Mesendoderm (in vitro differentiated cells): ENCODE measurements around the gene USP13. TPM values are rescaled to one million over a fixed set of nuclear protein-coding genes. Genes with fewer than 3 reads are reported as not detected.

ENCODE experiments used
- DNase-seq: peaks from one replicate; pipeline ENCODE4 v3.0.0; 2013
- H2AK5ac ChIP-seq: 2 replicates; pipeline ENCODE4 v1.6.1; 2013; ENCODE audit warnings: low read length, inconsistent platforms
- H2BK120ac ChIP-seq: 2 replicates; pipeline ENCODE4 v1.6.1; 2013; ENCODE audit warnings: low read depth, mild to moderate bottlenecking, low read length, moderate library complexity, mixed read lengths
- H2BK15ac ChIP-seq: replicated peaks from 2 replicates; pipeline ENCODE4 v1.6.1; 2013; ENCODE audit warnings: low read depth, mild to moderate bottlenecking, moderate library complexity
- H2BK5ac ChIP-seq: 2 replicates; pipeline ENCODE4 v1.6.1; 2013; ENCODE audit warnings: low read length, inconsistent platforms
- H3K18ac ChIP-seq: 2 replicates; pipeline ENCODE4 v1.6.1; 2013; ENCODE audit warnings: mild to moderate bottlenecking, low read length, mixed read lengths
- H3K23ac ChIP-seq: one replicate; pipeline ENCODE4 v1.6.1; 2013; ENCODE audit warnings: low read length
- H3K27ac ChIP-seq: 2 replicates; pipeline ENCODE4 v1.5.1; 2013; ENCODE audit warnings: low read depth, mild to moderate bottlenecking, inconsistent platforms, low read length, moderate library complexity
- H3K27me3 ChIP-seq: 2 replicates; pipeline ENCODE4 v1.6.1; 2013; ENCODE audit warnings: low read length, control low read depth, mild to moderate bottlenecking, inconsistent platforms; ENCODE audit not compliant: insufficient read depth, poor library complexity
- H3K36me3 ChIP-seq: 2 replicates; pipeline ENCODE4 v1.6.1; 2013; ENCODE audit warnings: low read length, inconsistent platforms; ENCODE audit not compliant: control insufficient read depth, insufficient read depth
- H3K4ac ChIP-seq: one replicate; pipeline ENCODE4 v1.6.1; 2013; ENCODE audit warnings: low read depth, mild to moderate bottlenecking, low read length, moderate library complexity
- H3K4me1 ChIP-seq: 2 replicates; pipeline ENCODE4 v1.6.1; 2013; ENCODE audit warnings: low read depth, low read length, inconsistent platforms; ENCODE audit not compliant: control insufficient read depth
- H3K4me2 ChIP-seq: 2 replicates; pipeline ENCODE4 v1.6.1; 2013; ENCODE audit warnings: low read length
- H3K4me3 ChIP-seq: 2 replicates; pipeline ENCODE4 v1.5.1; 2013; ENCODE audit warnings: mild to moderate bottlenecking, low read length
- H3K56ac ChIP-seq: one replicate; pipeline ENCODE4 v1.6.1; 2013; ENCODE audit warnings: low read length
- H3K79me1 ChIP-seq: 2 replicates; pipeline ENCODE4 v1.6.1; 2013; ENCODE audit warnings: low read length, inconsistent platforms
- H3K79me2 ChIP-seq: 2 replicates; pipeline ENCODE4 v1.6.1; 2013; ENCODE audit warnings: mild to moderate bottlenecking, low read length; ENCODE audit not compliant: control insufficient read depth, insufficient read depth
- H3K9ac ChIP-seq: 2 replicates; pipeline ENCODE4 v1.6.1; 2013; ENCODE audit warnings: low read length, inconsistent platforms
- H4K5ac ChIP-seq: one replicate; pipeline ENCODE4 v1.6.1; 2013; ENCODE audit warnings: low read length
- H4K8ac ChIP-seq: one replicate; pipeline ENCODE4 v1.6.1; 2013; ENCODE audit warnings: low read depth, mild to moderate bottlenecking, control low read depth, low read length, moderate library complexity
- WGBS: extraction: QIAGEN DNeasy Blood & Tissue Kit; methylation state at CpG from one replicate; pipeline ENCODE4 v1.1.7; 2013; ENCODE audit warnings: low lambda C conversion rate, missing lambda C conversion rate; ENCODE audit not compliant: insufficient coverage; ENCODE audit errors: extremely low coverage; 5-methylcytosine and 5-hydroxymethylcytosine counted together
- polyA plus RNA-seq, 2 experiments: library from polyadenylated mRNA; stranded (reverse); fragments of 200-250 nt; gene quantifications; one replicate each; pipeline ENCODE4 v1.2.3, GENCODE V29; 2013

The USP13 gene, protein sequence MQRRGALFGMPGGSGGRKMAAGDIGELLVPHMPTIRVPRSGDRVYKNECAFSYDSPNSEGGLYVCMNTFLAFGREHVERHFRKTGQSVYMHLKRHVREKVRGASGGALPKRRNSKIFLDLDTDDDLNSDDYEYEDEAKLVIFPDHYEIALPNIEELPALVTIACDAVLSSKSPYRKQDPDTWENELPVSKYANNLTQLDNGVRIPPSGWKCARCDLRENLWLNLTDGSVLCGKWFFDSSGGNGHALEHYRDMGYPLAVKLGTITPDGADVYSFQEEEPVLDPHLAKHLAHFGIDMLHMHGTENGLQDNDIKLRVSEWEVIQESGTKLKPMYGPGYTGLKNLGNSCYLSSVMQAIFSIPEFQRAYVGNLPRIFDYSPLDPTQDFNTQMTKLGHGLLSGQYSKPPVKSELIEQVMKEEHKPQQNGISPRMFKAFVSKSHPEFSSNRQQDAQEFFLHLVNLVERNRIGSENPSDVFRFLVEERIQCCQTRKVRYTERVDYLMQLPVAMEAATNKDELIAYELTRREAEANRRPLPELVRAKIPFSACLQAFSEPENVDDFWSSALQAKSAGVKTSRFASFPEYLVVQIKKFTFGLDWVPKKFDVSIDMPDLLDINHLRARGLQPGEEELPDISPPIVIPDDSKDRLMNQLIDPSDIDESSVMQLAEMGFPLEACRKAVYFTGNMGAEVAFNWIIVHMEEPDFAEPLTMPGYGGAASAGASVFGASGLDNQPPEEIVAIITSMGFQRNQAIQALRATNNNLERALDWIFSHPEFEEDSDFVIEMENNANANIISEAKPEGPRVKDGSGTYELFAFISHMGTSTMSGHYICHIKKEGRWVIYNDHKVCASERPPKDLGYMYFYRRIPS
- polyA plus RNA-seq (2013, experiment 1 of 2), result 11.5 TPM
- 11.9 TPM for polyA plus RNA-seq (2013, experiment 2 of 2)

DNA sequence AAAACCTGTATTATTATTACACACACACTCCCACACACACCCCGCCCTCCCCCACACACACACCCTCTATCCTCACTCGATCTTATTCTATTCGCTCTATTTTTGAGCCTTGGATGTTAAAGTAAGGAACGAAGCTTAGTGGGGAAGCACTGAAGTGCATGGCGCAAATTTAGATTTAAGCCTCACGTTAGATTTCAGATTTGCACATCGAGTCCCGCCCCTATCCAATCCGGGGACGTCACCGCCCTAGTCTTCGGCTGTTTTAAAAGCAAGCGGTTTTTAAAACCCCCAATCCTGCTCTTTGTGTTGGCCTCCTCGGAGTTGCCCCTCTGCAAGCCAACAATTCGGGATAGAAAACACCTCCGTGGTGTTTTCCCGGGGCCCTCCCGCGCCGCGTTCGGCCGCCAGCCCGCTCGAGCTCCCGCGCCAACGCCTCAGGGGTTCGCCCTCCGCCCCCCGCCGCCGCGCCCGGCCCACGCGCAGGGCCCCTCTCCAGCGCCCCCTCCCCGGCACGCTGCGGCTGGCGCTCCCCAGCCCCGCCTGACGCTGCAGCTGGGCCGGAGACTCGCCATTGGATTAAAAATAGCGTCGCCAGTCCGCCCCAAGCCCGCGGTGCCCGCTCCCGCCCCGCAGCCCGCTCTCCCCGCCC is at the start of gene USP13:
Gene USP13 (plus strand): TSS at position 594 of the 649 bp plus-strand sequence. CDS start 186 bp downstream, outside the sequence.
- Histone ChIP-seq H3K4ac (peak within 1 kb of the TSS; percentile 50), H3K27ac (peak within 1 kb of the TSS; percentile 93), H3K18ac (peak within 1 kb of the TSS; percentile 96), H3K56ac (peak within 1 kb of the TSS; percentile 99), H4K5ac (no peak within 1 kb of the TSS), H3K4me1 (peaks cover 4% of the 10 kb centered on the region), H3K27me3 (no peaks in the 10 kb centered on the region), H2BK15ac (peak within 1 kb of the TSS; percentile 89), H4K8ac (peak within 1 kb of the TSS; percentile 30), H2AK5ac (no peak within 1 kb of the TSS), H3K23ac (peak within 1 kb of the TSS; percentile 91), H2BK120ac (peak within 1 kb of the TSS; percentile 63), H3K4me2 (peak within 1 kb of the TSS; percentile 84), H3K4me3 (peak within 1 kb of the TSS; percentile 85), H3K79me2 (peaks cover 23% of the 10 kb centered on the region), H2BK5ac (peak within 1 kb of the TSS; percentile 85), H3K9ac (peak within 1 kb of the TSS; percentile 94), H3K36me3 (no peaks in the 10 kb centered on the region), H3K79me1 (peaks cover 7% of the 10 kb centered on the region)
- no CpG with 5 or more reads among the region's 56 CpGs for WGBS
- DNase-seq, result peak; percentile 85

DNA sequence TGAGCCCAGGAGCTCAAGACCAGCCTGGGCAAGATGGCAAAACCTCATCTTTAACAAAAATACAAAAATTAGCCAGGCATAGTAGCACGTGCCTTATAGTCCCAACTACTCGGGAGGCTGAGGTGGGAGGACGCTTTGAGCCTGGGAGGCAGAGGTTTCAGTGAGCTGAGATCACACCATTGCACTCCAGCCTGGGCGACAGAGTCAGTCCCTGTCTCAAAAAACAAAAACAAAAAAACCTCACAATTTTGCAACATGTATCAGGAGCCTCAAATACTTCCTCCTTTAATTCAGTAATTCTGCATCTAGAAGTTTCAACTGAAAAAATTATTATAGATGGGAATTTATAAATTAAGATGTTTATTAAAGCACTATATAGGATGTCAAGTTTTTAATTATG is 49.5 kb upstream of the USP13 start:
- H3K4me1 ChIP-seq, result no peaks in the 10 kb centered on the region
- H2BK15ac ChIP-seq, result no peak overlapping the region
- no peak overlapping the region for H3K23ac ChIP-seq
- no peak overlapping the region for H3K27ac ChIP-seq
- no peak overlapping the region for H3K4ac ChIP-seq
- H3K36me3 ChIP-seq, result peaks cover 2% of the 10 kb centered on the region
- H4K8ac ChIP-seq, result no peak overlapping the region
- no peak overlapping the region for H3K9ac ChIP-seq
- peaks cover 15% of the 10 kb centered on the region for H3K79me2 ChIP-seq
- no peak overlapping the region for H3K56ac ChIP-seq
- no peak overlapping the region for H3K4me3 ChIP-seq
- H4K5ac ChIP-seq, result no peak overlapping the region
- peaks cover 8% of the 10 kb centered on the region for H3K79me1 ChIP-seq
- H3K18ac ChIP-seq, result no peak overlapping the region
- H2BK5ac ChIP-seq, result no peak overlapping the region
- no peaks in the 10 kb centered on the region for H3K27me3 ChIP-seq
- DNase-seq, result no peak
- H2BK120ac ChIP-seq, result no peak overlapping the region
- WGBS, result no CpG with 5 or more reads among the region's 4 CpGs
- no peak overlapping the region for H3K4me2 ChIP-seq
- H2AK5ac ChIP-seq, result no peak overlapping the region

DNA sequence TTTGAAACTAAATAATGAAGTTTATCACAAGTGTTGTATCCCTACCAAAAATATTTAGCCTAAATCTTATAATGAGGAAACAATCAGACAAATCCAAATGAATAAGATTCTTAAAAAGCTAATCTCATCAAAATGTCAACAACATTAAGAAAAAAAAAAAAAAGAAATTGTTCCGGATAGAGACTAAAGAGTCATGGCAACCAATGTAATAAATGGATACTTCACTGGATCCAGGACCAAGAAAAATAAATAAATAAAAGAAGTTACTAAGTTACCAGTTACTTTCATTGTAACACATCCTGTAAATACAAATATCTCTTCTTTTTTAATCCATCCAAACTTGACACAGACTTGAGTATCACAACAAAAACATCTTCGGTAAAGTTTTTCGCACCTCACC is 49.0 kb upstream of the USP13 start:
- Histone ChIP-seq H3K4me1 (no peaks in the 10 kb centered on the region), H2BK15ac (no peak overlapping the region), H2AK5ac (no peak overlapping the region), H3K9ac (peak overlapping the region; percentile 96), H2BK120ac (no peak overlapping the region), H3K27me3 (no peaks in the 10 kb centered on the region), H4K5ac (no peak overlapping the region), H3K56ac (peak overlapping the region; percentile 96), H2BK5ac (no peak overlapping the region), H3K23ac (no peak overlapping the region), H3K4me3 (peak overlapping the region; percentile 98), H3K18ac (no peak overlapping the region), H4K8ac (no peak overlapping the region), H3K4me2 (peak overlapping the region; percentile 17), H3K79me2 (peaks cover 15% of the 10 kb centered on the region), H3K27ac (no peak overlapping the region), H3K4ac (no peak overlapping the region), H3K79me1 (peaks cover 8% of the 10 kb centered on the region), H3K36me3 (no peaks in the 10 kb centered on the region)
- DNase-seq, result no peak
- no CpG with 5 or more reads among the region's 3 CpGs for WGBS

DNA sequence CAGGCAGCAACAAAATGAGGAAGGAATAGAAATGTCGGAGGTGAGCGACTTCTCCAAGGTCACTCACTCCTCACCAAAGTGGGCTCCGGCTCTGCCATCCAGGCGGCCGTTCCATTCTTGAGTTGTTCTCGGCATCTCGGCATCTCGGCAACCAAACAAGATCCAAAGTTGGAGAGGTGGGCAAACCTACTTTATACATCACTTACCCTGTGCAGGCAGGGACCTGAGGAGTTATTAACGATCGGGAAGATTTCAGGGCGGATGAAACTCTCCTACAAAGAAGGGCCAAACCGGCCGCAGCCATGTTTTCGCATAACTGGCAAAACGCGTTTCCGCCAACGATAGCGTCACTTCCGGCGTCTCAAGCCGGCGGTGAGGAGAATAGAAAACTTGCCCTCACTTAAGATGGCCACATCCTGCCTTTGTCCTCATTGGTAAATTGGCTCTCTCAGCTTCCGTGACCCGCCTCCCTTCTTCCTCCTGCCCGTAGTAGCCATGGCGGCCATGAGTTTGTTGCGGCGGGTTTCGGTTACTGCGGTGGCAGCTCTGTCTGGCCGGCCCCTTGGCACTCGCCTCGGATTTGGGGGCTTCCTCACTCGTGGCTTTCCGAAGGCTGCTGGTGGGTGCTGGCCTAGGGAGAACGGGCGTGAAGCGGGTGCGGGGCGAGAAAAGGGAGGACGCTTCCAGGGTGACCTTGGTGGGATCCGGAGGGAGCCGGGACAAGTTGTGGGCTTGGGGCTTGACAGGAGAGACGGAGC is 48.3 kb upstream of the USP13 start, which contains the start of the genes MRPL47 and NDUFB5:
Gene MRPL47 (minus strand): TSS at position 318 of the 758 bp plus-strand sequence. CDS start 14 bp downstream, at position 304.
Gene NDUFB5 (plus strand): TSS at position 474 of the 758 bp plus-strand sequence. CDS start 22 bp downstream, at position 496.
- H3K27me3 ChIP-seq, result no peaks in the 10 kb centered on the region
- H3K23ac ChIP-seq, result no peak within 1 kb of the TSS
- H2BK120ac ChIP-seq, result no peak within 1 kb of the TSS
- H4K8ac ChIP-seq, result no peak within 1 kb of the TSS
- no peak within 1 kb of the TSS for H2AK5ac ChIP-seq
- no peak within 1 kb of the TSS for H4K5ac ChIP-seq
- no peak within 1 kb of the TSS for H3K4ac ChIP-seq
- peaks cover 3% of the 10 kb centered on the region for H3K4me1 ChIP-seq
- H3K9ac ChIP-seq, result peak within 1 kb of the TSS; percentile 96
- no peak within 1 kb of the TSS for H2BK15ac ChIP-seq
- H2BK5ac ChIP-seq, result peak within 1 kb of the TSS; percentile 52
- H3K79me1 ChIP-seq, result peaks cover 8% of the 10 kb centered on the region
- peak within 1 kb of the TSS; percentile 100 for H3K4me2 ChIP-seq
- peak; percentile 99 for DNase-seq
- H3K18ac ChIP-seq, result peak within 1 kb of the TSS; percentile 19
- H3K36me3 ChIP-seq, result no peaks in the 10 kb centered on the region
- no peak within 1 kb of the TSS for H3K27ac ChIP-seq
- peak within 1 kb of the TSS; percentile 98 for H3K4me3 ChIP-seq
- H3K56ac ChIP-seq, result peak within 1 kb of the TSS; percentile 96
- no CpG with 5 or more reads among the region's 45 CpGs for WGBS
- H3K79me2 ChIP-seq, result peaks cover 15% of the 10 kb centered on the region

DNA sequence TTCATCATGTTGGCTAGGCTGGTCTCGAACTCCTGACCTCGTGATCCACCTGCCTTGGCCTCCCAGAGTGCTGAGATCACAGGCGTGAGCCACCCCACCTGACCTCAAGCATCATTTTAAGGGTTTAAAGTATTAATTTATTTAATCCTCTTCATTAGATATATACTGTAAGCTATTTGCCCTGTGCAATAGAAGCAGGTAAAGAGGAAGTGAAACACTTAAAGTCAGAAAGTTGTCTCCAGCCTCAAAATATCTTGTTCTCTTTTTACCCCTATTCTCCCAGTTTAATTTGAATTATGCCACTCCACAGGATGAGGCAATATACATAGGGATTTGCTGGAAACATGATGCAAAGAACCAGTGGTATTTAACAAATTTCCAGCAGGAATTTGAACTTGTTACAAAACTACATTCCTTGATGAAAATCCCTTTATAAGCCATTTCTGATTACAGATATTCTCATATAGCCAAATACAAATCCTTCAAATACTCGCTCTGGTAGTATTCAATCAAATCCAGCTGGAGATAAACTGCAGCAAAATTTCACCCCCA is 46.2 kb upstream of the USP13 start:
- no peak overlapping the region for H3K4ac ChIP-seq

More for the DNA sequence above, 46.2 kb upstream of the USP13 start:
- H4K8ac ChIP-seq, result no peak overlapping the region
- H2BK5ac ChIP-seq, result no peak overlapping the region
- H3K79me1 ChIP-seq, result peaks cover 8% of the 10 kb centered on the region
- no peak overlapping the region for H3K4me3 ChIP-seq
- no peak overlapping the region for H3K56ac ChIP-seq
- DNase-seq, result no peak
- no peak overlapping the region for H3K18ac ChIP-seq
- H3K27me3 ChIP-seq, result no peaks in the 10 kb centered on the region
- no peak overlapping the region for H2BK15ac ChIP-seq
- no CpG with 5 or more reads among the region's 4 CpGs for WGBS
- no peaks in the 10 kb centered on the region for H3K36me3 ChIP-seq
- no peak overlapping the region for H3K27ac ChIP-seq
- H3K4me1 ChIP-seq, result peaks cover 3% of the 10 kb centered on the region
- H2BK120ac ChIP-seq, result no peak overlapping the region
- H3K9ac ChIP-seq, result no peak overlapping the region
- no peak overlapping the region for H2AK5ac ChIP-seq
- peaks cover 15% of the 10 kb centered on the region for H3K79me2 ChIP-seq
- no peak overlapping the region for H4K5ac ChIP-seq
- no peak overlapping the region for H3K23ac ChIP-seq
- H3K4me2 ChIP-seq, result no peak overlapping the region
